HFFc6 (cell line): ENCODE measurements around the gene FBXW12. TPM values are rescaled to one million over a fixed set of nuclear protein-coding genes. Genes with fewer than 3 reads are reported as not detected.

Experiments used
- DNase-seq: peaks from one replicate; pipeline ENCODE4 v3.0.0-alpha.2; 2018
- H3K27ac Mint-ChIP-seq: 2 replicates; pipeline ENCODE4 v1.8.0; 2020; ENCODE audit warnings: mild to moderate bottlenecking, mixed read lengths
- H3K27me3 Mint-ChIP-seq: 2 replicates; pipeline ENCODE4 v1.8.0; 2021; ENCODE audit warnings: mild to moderate bottlenecking, moderate library complexity, mixed read lengths; ENCODE audit not compliant: insufficient read depth
- H3K36me3 Mint-ChIP-seq: 2 replicates; pipeline ENCODE4 v1.8.0; 2021; ENCODE audit warnings: low read depth, mixed read lengths
- H3K4me1 Mint-ChIP-seq: 2 replicates; pipeline ENCODE4 v1.8.0; 2020; ENCODE audit warnings: low read depth, mixed read lengths
- H3K4me3 Mint-ChIP-seq: 2 replicates; pipeline ENCODE4 v1.8.0; 2020; ENCODE audit warnings: mild to moderate bottlenecking, moderate library complexity, mixed read lengths
- H3K9me3 Mint-ChIP-seq: 2 replicates; pipeline ENCODE4 v1.8.0; 2020; ENCODE audit warnings: mild to moderate bottlenecking, mixed read lengths
- CTCF ChIP-seq: fragments of 200-600 bp; sonication (generic); IDR thresholded peaks from 2 replicates; pipeline ENCODE4 v1.5.0; 2021; ENCODE audit warnings: antibody characterized with exemption, mild to moderate bottlenecking
- total RNA-seq, 6 experiments: library from RNA; stranded (reverse); fragmentation: NEBNext Ultra II Directional; extraction: Animal tissue kit (Norgen Biotek cat#: 25700); gene quantifications; 2 replicates in 1 of 6; 3 replicates in 5 of 6; pipeline ENCODE4 v1.2.3, GENCODE V29; 2021

FBXW12 gene
- total RNA-seq, 6 experiments from 2014 or later: not detected

DNA sequence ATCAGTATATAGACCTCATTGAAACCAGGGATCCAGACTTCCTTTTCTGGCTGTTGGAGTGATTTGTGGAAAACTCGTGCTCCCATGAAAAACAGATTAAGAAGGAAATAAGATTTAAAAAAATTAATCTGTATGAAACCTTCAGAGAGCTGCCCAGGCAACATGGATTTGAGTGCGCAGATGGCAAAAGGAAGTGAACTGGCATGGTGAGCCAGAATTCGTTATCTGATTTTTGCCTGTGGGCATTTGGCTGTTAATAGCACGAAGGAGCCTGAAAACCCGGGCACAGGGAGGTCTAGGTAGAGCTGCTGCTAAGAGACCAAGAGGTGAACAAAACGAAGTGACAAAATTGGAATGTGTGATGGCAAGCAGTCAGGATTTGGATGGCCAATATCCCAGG lies 19.5 kb upstream of the FBXW12 start:
- H3K27me3 Mint-ChIP-seq: peaks cover 30% of the 10 kb centered on the region
- H3K9me3 Mint-ChIP-seq: no peaks in the 10 kb centered on the region
- H3K27ac Mint-ChIP-seq: no peak overlapping the region
- H3K4me1 Mint-ChIP-seq: no peaks in the 10 kb centered on the region
- no peak for DNase-seq
- TF ChIP-seq CTCF: no peak
- no peaks in the 10 kb centered on the region for H3K36me3 Mint-ChIP-seq
- no peak overlapping the region for H3K4me3 Mint-ChIP-seq

DNA sequence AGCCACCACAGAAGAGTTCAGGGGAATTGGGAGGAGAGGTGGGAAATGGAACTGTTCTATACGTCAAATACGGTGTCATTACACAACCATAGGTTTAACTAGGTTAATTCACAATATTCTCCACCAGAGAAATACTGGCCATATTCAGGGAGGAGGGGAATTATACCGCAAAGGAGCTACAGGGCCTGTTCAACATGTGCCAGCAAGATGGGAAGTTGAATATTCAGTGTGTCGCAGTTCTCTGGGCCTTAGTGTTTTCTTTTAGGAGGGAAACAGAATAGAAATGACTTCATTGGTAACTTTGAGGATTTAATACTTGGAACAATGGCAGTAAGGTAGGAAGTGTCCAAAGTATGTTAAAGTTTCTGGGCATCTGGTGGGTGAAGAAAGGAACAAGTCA lies 18.0 kb upstream of the FBXW12 start:
- no peak for TF ChIP-seq CTCF
- H3K4me3 Mint-ChIP-seq: no peak overlapping the region
- no peaks in the 10 kb centered on the region for H3K9me3 Mint-ChIP-seq
- H3K4me1 Mint-ChIP-seq: no peaks in the 10 kb centered on the region
- no peak overlapping the region for H3K27ac Mint-ChIP-seq
- no peaks in the 10 kb centered on the region for H3K36me3 Mint-ChIP-seq
- no peak for DNase-seq
- peaks cover 30% of the 10 kb centered on the region for H3K27me3 Mint-ChIP-seq

DNA sequence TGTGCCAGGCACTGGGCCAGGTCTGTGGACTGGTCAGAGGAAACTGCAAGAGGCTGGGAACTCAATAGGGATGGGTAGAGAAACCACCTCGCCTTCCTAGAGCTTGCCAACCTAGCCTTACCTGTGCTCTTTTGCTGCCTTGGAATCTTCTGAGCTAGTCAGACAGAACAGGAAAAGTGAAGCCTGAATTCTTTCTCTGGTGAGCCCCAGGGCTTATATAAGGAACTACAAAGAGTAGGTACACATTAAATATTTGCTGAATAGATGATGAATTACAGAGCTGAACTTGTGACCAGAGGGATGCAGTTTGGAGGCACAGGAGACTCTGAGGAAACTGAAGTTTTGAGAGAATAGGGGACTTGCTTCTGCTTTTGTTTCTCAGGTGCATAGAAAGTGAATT lies 15.6 kb upstream of the FBXW12 start:
- no peak for DNase-seq
- H3K36me3 Mint-ChIP-seq: no peaks in the 10 kb centered on the region
- no peak for TF ChIP-seq CTCF
- no peaks in the 10 kb centered on the region for H3K4me1 Mint-ChIP-seq
- peaks cover 5% of the 10 kb centered on the region for H3K9me3 Mint-ChIP-seq
- H3K4me3 Mint-ChIP-seq: no peak overlapping the region
- H3K27me3 Mint-ChIP-seq: peaks cover 24% of the 10 kb centered on the region
- H3K27ac Mint-ChIP-seq: no peak overlapping the region

- Mint-ChIP-seq H3K4me3 (no peak overlapping the region), H3K9me3 (peaks cover 28% of the 10 kb centered on the region), H3K27me3 (peaks cover 7% of the 10 kb centered on the region), H3K27ac (no peak overlapping the region), H3K36me3 (peaks cover 14% of the 10 kb centered on the region), H3K4me1 (no peaks in the 10 kb centered on the region)
- no peak for TF ChIP-seq CTCF
- no peak for DNase-seq
Observed at GRCh38 chr3:48361928-48362327, 10.1 kb upstream of the FBXW12 start.

GRCh38 chr3:48364840-48365239 lies 7.2 kb upstream of the FBXW12 start:
- Mint-ChIP-seq H3K4me3 (no peak overlapping the region), H3K27ac (no peak overlapping the region), H3K9me3 (peaks cover 28% of the 10 kb centered on the region), H3K27me3 (peaks cover 14% of the 10 kb centered on the region), H3K4me1 (no peaks in the 10 kb centered on the region), H3K36me3 (peaks cover 14% of the 10 kb centered on the region)
- DNase-seq: no peak
- TF ChIP-seq CTCF: no peak

GRCh38 chr3:48367201-48367600 lies 4.8 kb upstream of the FBXW12 start:
- Mint-ChIP-seq H3K27ac (no peak overlapping the region), H3K9me3 (peaks cover 17% of the 10 kb centered on the region; the same call in 1 of the 2 replicates), H3K4me3 (no peak overlapping the region), H3K27me3 (peaks cover 29% of the 10 kb centered on the region), H3K4me1 (no peaks in the 10 kb centered on the region), H3K36me3 (peaks cover 11% of the 10 kb centered on the region)
- no peak for TF ChIP-seq CTCF
- no peak for DNase-seq
